GM18951 (cell line): ENCODE results near the gene NCLN.
"Not testable (repeated sequence)": the region's sequence is repeated elsewhere in the genome, so short reads cannot be mapped to it uniquely, and the experiment has no call there.

Source experiments
- POLR2A ChIP-seq: IDR thresholded peaks from 4 replicates; pipeline ENCODE4 v1.6.1; 2011; ENCODE audit warnings: mild to moderate bottlenecking; ENCODE audit not compliant: insufficient read length, insufficient read depth; ENCODE audit errors: extremely low read depth
- in situ Hi-C: fragments of 300-500 bp; cut with MboI; formaldehyde crosslinking; loops from one replicate; pipeline ENCODE4 v1.12.0; 2022; ENCODE audit warnings: low sequenced_read_pairs, mixed read lengths, inconsistent platforms; ENCODE audit not compliant: unreplicated experiment

NCLN gene

DNA sequence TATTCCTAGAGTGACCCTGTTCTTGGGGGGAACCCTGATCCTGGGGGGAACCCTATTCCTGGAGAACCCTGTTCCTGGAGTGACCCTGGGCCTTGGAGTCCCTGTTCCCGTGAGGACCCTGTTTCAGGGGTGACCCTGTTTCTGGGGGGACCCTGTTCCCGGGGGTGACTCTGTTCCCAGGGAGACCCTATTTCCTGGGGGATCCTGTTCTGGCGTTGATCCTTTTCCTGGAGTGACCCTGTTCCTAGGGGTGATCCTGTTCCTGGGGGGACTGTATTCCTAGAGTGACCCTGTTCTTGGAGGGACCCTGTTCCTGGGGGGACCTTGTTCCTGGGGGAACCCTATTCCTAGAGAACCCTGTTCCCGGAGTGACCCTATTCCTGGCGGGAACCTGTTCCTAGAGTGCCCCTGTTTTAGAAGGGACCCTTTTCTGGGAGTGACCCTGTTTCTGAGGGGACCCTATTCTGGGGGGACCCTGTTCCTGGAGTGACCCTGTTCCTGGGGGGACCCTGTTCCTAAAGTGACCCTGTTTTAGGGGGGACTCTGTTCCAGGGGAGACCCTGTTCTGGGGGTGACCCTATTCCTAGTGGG lies 34.9 kb upstream of the NCLN start:
- TF ChIP-seq POLR2A, result no peak
- in situ Hi-C loops, result no loop called here

DNA sequence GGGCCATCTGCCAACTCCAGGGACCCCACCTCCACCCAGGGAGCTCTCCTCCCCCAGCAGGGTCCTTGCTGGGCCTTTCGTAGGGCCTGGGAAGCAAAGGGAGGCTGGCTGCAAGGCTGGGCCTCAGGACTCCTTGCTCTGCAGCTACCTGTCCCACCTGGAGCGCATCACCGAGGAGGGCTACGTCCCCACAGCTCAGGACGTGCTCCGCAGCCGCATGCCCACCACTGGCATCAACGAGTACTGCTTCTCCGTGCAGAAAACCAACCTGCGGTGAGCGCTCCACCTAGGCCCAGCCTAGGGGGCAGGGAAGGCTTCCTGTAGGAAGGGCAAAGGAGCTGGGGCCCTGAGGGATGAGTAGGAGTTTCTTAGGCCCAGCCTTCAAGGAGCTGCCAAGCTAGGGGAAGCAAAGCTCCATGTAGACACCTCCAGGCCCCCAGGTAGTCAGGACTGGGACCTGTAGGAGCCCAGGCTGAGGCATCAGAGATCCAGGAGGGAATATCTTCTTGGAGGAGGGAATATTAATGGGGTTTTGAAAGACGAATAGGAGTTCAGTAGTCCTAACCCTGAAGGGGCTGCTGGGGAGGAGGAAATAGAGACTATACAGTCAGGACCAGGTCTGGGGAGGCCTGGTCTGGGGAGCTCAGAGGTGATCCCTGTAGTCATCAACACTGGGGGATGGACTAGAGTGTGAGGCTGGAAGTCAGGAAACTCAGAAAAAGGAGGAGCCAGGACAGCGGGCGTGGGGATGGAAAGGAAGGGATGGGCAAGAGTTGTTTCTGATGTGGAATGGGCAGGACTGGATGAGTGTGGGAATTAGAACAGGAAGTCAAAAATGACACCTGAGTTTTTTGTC lies 33.9 kb upstream of the NCLN start:
- in situ Hi-C loops, result no loop called here

DNA sequence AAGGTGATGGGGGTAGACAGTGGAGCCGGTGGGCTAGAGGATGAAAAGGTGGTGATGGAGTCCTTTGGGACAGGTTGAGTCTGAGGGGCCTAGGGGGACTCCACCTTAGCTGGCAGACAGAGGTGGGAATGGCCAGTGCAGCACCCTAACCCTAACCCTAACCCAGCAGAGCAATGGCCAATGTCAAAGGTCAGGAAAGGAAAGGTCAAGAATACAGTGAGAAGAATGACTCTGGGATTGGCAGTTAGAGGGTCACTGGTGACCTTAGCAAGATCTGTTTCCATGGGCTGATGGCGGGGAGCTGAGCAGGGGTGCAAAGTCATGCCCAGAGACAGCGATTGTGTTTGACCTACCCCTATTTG lies 33.3 kb upstream of the NCLN start:
- TF ChIP-seq POLR2A, result no peak
- in situ Hi-C loops, result no loop called here

More for the DNA sequence above, 33.9 kb upstream of the NCLN start:
- no peak for TF ChIP-seq POLR2A

DNA sequence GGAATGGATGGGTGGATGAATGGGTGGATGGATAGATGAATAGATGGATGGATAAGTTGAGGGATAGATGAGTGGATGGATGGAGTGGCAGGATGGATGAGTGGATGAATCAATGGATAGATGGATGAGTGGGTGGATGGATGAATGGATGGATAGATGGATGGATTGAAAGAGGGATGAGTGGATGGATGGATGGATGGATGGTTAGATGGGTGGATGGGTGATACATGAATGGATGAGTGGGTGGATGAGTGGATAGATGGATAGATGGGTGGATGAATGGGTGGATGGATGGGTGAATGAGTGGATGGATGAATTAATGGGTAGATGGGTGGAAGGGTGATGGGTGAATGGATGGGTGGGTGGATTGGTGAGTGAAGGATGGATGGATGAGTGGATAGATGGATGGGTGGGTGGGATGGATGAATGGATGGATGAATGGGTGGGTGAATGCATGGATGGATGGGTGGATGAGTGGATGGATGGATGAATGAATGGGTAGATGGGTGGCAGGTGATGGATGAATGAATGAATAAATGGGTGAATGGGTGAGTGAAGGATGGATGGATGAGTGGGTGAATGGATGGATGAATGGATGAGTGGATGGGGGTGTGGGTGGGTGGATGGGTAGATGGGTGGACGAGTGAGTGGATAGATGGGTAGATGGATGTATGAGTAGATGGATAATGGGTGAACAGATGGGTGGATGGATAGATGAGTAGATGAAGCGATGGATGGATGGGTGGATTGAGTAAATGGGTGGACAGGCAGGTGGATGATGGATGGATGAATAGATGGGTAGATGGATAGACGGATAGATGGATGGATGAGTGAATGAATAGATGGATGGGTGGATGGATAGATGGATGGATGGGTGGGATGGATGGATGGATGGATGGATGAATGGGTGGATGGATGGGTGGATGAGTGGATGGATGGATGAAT lies 32.2 kb upstream of the NCLN start:
- no peak for TF ChIP-seq POLR2A
- in situ Hi-C loops, result no loop called here

DNA sequence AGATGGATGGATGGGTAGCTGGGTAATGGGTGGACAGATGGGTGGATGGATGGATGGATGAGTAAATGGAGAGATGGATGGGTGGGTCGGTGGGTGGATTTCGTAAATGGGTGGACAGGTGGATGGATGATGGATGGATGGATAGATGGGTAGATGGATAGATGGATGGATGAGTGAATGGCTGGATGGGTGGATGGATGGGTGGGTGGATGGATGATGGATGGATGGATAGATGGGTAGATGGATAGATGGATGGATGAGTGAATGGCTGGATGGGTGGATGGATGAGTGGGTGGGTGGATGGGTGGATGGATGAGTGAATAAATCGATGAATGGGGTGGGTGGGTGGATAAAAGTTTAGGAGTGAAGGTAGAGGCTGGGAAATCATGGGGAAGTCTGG lies 31.3 kb upstream of the NCLN start:
- in situ Hi-C loops, result not testable (repeated sequence)

GRCh38 chr19:3154957-3155736 lies 30.6 kb upstream of the NCLN start:
- in situ Hi-C loops, result no loop called here

DNA sequence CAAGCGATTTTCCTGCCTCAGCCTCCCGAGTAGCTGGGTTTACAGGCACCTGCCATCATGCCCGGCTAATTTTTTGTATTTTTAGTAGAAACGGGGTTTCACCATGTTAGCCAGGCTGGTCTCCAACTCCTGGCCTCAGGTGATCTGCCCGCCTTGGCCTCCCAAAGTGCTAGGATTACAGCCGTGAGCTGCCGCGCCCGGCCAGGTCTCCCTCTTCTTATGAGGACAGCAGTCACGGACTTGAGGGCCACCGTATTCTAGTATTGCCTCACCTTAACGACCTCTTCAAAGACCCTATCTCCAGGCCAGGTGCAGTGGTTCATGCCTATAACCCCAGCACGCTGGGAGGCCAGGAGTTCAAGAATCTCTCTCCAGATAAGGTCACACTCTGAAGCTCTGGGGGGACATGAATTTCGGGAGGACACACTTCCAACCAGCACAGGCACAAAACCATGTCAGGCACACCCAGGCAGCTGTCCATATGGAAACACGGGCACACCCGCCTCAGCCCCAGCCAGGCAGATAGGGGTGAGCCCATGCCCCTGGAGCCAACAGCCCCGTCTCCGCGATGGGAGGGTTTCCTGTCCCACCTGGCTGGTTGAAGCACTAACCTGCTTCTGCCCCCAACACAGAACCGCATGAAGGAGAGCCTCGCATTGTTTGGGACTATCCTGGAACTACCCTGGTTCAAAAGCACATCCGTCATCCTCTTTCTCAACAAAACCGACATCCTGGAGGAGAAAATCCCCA lies 28.5 kb upstream of the NCLN start:
- in situ Hi-C loops, result no loop called here
- no peak for TF ChIP-seq POLR2A

More at GRCh38 chr19:3154957-3155736, 30.6 kb upstream of the NCLN start:
- TF ChIP-seq POLR2A, result peak; percentile 54

DNA sequence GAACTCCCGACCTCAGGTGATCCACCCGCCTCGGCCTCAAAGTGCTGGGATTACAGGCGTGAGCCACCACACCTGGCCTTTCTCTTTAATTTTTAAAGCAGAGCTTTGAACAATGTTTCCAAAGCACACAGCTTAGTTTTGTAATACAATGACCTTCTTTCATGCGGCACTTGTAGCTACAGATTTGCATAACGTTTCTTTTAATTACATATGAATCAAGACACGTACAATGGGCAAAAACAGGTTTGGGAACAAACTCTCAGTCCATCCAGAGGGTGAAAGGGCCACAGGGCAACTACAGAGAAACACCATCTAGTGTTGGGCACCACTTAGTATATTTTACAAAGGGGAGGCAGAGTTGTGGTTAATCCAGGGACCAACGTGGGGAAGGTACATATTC lies 26.2 kb upstream of the NCLN start:
- no peak for TF ChIP-seq POLR2A
- in situ Hi-C loops, result no loop called here

DNA sequence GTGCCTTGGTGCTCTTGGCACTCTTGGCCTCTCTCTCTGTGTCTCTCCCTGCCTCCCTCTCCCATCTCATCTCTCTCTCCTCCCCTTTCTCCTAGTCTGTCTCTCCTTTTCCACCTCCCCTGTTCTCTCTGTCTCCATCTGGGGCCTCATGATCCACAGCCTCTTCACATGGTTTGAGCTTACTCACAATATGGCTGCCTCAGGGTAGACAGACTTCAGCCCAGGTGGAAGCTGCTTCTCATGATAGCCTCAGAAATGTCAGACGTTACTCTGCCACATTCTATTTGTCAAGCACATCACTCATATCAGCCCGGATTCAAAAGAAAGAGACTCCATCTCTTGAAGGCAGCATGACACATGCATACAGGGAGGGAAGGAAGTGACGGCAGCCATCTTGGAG lies 25.5 kb upstream of the NCLN start:
- in situ Hi-C loops, result no loop called here
- TF ChIP-seq POLR2A, result no peak

- TF ChIP-seq POLR2A, result no peak
- in situ Hi-C loops, result no loop called here
Observed at GRCh38 chr19:3161453-3161852, 24.3 kb upstream of the NCLN start.

GRCh38 chr19:3162418-3163229 lies 23.1 kb upstream of the NCLN start:
- in situ Hi-C loops, result no loop called here

More at GRCh38 chr19:3162418-3163229, 23.1 kb upstream of the NCLN start:
- TF ChIP-seq POLR2A, result no peak
